A673 (cell line): ENCODE data around the gene DDX59. TPM values are rescaled to one million over a fixed set of nuclear protein-coding genes. Genes with fewer than 3 reads are reported as not detected.
"Not testable (repeated sequence)": the region's sequence is repeated elsewhere in the genome, so short reads cannot be mapped to it uniquely, and the experiment has no call there.

Experiments
- BruUV-seq: library from RNA; stranded (reverse); fragments of 400-500 nt; replicated peaks from 2 replicates; lab custom pipeline; 2021; lab: Mats Ljungman, UMichigan
- CTCF ChIA-PET: fragments of 300-600 bp; sonication (Branson Sonifier 250); formaldehyde crosslinking; loops from one replicate; lab custom pipeline; 2022; ENCODE audit warnings: antibody characterized with exemption; lab: Charles Lee
- POLR2A ChIA-PET: fragments of 300-600 bp; sonication (Branson Sonifier 250); formaldehyde crosslinking; loops from one replicate; lab custom pipeline; 2022; ENCODE audit warnings: antibody characterized with exemption; ENCODE audit not compliant: low non-redundant PET; lab: Charles Lee
- DNase-seq: peaks from one replicate; pipeline ENCODE4 v3.0.0-alpha.2; 2015; ENCODE audit warnings: low spot score
- H3K27ac ChIP-seq: fragments of 200-600 bp; sonication (generic); 2 replicates; pipeline ENCODE4 v1.5.1; 2016; ENCODE audit warnings: mixed run types, low read depth, mild to moderate bottlenecking, mixed read lengths, antibody characterized with exemption, low read length; ENCODE audit not compliant: poor library complexity, severe bottlenecking
- H3K27me3 ChIP-seq: fragments of 200-600 bp; sonication (generic); replicated peaks from 2 replicates; pipeline ENCODE4 v1.6.1; 2017; ENCODE audit warnings: mixed run types, low read depth, mild to moderate bottlenecking, mixed read lengths, antibody characterized with exemption, low read length; ENCODE audit not compliant: insufficient read depth, poor library complexity
- H3K36me3 ChIP-seq: fragments of 200-600 bp; sonication (generic); 2 replicates; pipeline ENCODE4 v1.6.1; 2016; ENCODE audit warnings: mixed run types, mild to moderate bottlenecking, mixed read lengths, antibody characterized with exemption, low read length; ENCODE audit not compliant: insufficient read depth, poor library complexity, severe bottlenecking
- H3K4me1 ChIP-seq: fragments of 200-600 bp; sonication (generic); 2 replicates; pipeline ENCODE4 v1.6.1; 2017; ENCODE audit warnings: mixed run types, mild to moderate bottlenecking, mixed read lengths, antibody characterized with exemption, low read length; ENCODE audit not compliant: insufficient read depth, poor library complexity, severe bottlenecking
- H3K4me3 ChIP-seq: fragments of 200-600 bp; sonication (generic); 2 replicates; pipeline ENCODE4 v1.5.1; 2016; ENCODE audit warnings: low read depth, mixed run types, mild to moderate bottlenecking, mixed read lengths, low read length; ENCODE audit not compliant: poor library complexity, severe bottlenecking
- H3K9me3 ChIP-seq: fragments of 200-600 bp; sonication (generic); 2 replicates; pipeline ENCODE4 v1.6.1; 2016; ENCODE audit warnings: mixed run types, low read depth, mild to moderate bottlenecking, mixed read lengths, antibody characterized with exemption, low read length; ENCODE audit not compliant: poor library complexity, severe bottlenecking
- CTCF ChIP-seq: fragments of 300-800, 200-600 bp; sonication (generic); conservative IDR thresholded peaks from 2 replicates; pipeline ENCODE4 v1.5.1; 2017; ENCODE audit warnings: low read depth, mild to moderate bottlenecking, antibody characterized with exemption, low read length, moderate library complexity, mixed read lengths
- EZH2 ChIP-seq: fragments of 200-600 bp; sonication (generic); IDR thresholded peaks from 2 replicates; pipeline ENCODE4 v1.6.1; 2017; ENCODE audit warnings: borderline replicate concordance, low read depth, mild to moderate bottlenecking, mixed read lengths, antibody characterized with exemption, low read length; ENCODE audit not compliant: poor library complexity, severe bottlenecking
- intact Hi-C: fragments of 100-400 bp; cut with micrococcal nuclease; formaldehyde crosslinking; loops from one replicate; pipeline ENCODE4 v1.10.0; 2022; ENCODE audit not compliant: unreplicated experiment
- total RNA-seq: library from RNA; stranded (reverse); gene quantifications from 2 replicates; pipeline ENCODE4 v1.2.3, GENCODE V29; 2021

The DDX59 gene
- total RNA-seq, 1 experiment from 2014 or later, result 17.4 TPM

GRCh38 chr1:200631375-200631774 lies 38.3 kb downstream of the DDX59 start:
- Histone ChIP-seq H3K27ac (no peak overlapping the region), H3K4me3 (no peak overlapping the region), H3K36me3 (no peaks in the 10 kb centered on the region), H3K9me3 (no peaks in the 10 kb centered on the region), H3K4me1 (no peaks in the 10 kb centered on the region), H3K27me3 (no peaks in the 10 kb centered on the region)
- TF ChIP-seq EZH2 (no peak), CTCF (no peak)
- ChIA-PET CTCF (no interaction called here), POLR2A (no interaction called here)
- intact Hi-C loops, result no loop called here
- BruUV-seq, result no TSS peak
- DNase-seq, result no peak

GRCh38 chr1:200630515-200630899 lies 39.2 kb downstream of the DDX59 start:
- CTCF ChIA-PET, result interaction anchor here (0.6 kb wide), 1 partner anchor 153 kb away, joined by 3 read pairs; no protein-coding TSS in a partner anchor
- H3K27ac ChIP-seq, H3K4me1 ChIP-seq, H3K36me3 ChIP-seq, DNase-seq, POLR2A ChIA-PET, BruUV-seq, H3K9me3 ChIP-seq, intact Hi-C loops, H3K27me3 ChIP-seq, H3K4me3 ChIP-seq: not testable (repeated sequence)

DNA sequence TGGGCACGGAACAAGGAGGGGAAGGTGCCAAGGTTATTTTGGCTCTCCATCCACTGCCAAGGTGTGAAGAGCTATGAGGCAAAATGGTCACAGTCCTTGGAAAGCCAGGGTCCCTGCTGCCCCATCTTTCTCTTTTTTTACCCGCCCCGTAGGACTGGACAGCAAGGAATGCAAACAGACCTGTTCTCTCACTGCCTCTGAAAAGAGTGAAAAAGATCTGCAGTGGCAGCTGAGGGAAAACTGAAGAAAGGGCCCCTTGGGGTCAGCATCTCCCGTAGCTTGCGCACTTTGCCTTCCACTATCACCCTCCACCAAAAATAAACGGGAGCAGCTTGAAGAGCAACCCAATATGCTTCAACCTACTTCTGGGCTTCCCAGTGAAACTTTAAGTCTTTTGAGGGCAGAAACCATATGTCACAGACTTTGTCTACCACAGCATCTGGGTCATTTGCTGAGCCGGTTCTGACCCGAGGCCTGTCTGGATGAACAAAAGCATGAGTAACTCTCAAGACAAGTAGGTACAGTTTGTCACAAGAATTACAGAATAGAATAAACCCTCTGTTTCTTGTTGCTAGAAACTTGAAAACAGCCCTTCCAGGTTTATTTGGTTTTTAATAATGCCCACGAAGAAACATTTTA lies 39.7 kb downstream of the DDX59 start:
- Histone ChIP-seq H3K4me3 (no peak overlapping the region), H3K36me3 (no peaks in the 10 kb centered on the region), H3K27me3 (no peaks in the 10 kb centered on the region), H3K4me1 (peaks cover 7% of the 10 kb centered on the region), H3K9me3 (no peaks in the 10 kb centered on the region), H3K27ac (no peak overlapping the region)
- POLR2A ChIA-PET, result no interaction called here
- intact Hi-C loops, result loop anchor here (5.0 to 10.0 kb wide), 2 partner anchors 205 to 412 kb away; no protein-coding TSS in a partner anchor
- BruUV-seq, result no TSS peak
- TF ChIP-seq EZH2 (no peak), CTCF (no peak)
- DNase-seq, result no peak
- CTCF ChIA-PET, result interaction anchor here (0.6 kb wide), 1 partner anchor 154 kb away, joined by 3 read pairs; no protein-coding TSS in a partner anchor
